GM18519 (cell line): ENCODE results near the gene CDY2B.
"Not testable (repeated sequence)": the region's sequence is repeated elsewhere in the genome, so short reads cannot be mapped to it uniquely, and the experiment has no call there.

Source experiments
- ATAC-seq: cut with Tn5 transposase; IDR thresholded peaks from one replicate; pipeline ENCODE4 v1.9.1; 2021; ENCODE audit warnings: mild to moderate bottlenecking, moderate library complexity; ENCODE audit not compliant: unreplicated experiment, low FRiP score

CDY2B gene

DNA sequence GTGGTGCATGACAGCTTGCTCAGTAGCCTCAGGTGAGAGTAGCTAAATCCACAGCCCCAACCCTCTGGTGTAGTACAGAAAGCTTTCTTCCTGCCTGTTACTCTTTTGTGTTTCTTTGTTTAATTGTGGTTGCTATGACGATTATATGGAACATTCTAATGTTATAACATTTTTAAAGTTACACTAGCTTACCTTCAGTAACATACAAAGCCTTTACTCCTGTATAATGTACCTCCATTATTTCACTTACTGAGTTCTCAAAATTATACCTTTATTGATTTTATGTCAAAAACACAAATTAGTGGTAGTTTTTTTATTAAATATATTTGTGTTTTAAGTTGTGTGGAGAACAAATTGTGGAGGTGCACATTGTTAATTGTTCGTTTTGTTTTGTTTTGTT is at the start of gene CDY2B:
Gene CDY2B, minus strand, starts transcription at position 101 of the 400 bp plus-strand sequence. CDS start 328 bp downstream, outside the sequence.
- not testable (repeated sequence) for ATAC-seq

GRCh38 chrY:17908009-17908408 is 28.0 kb upstream of the CDY2B start:
- not testable (repeated sequence) for ATAC-seq

GRCh38 chrY:17907351-17907750 is 27.3 kb upstream of the CDY2B start:
- ATAC-seq, result not testable (repeated sequence)

- not testable (repeated sequence) for ATAC-seq
Observed at GRCh38 chrY:17881697-17882096, 1.7 kb upstream of the CDY2B start.

DNA sequence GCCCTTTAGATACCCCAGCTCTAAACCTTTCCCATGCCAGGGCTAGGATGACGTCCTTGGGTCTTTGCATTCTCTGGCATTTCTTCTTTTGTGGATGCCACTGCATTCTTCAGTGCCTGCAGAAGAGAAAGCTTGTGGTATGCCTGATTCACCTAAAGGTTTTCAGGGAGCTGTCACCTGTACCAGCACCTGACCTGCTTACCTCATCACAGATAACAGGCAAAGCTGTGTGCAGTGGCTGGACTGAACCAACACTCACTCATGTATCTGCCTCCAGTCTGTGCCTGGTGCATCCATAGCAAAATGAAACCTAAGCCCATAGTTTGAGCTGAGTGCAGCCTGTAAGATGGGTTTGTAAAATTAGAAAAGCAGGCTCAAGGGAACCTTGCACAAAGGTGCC is 3.3 kb downstream of the CDY2B start:
- not testable (repeated sequence) for ATAC-seq

- not testable (repeated sequence) for ATAC-seq
Observed at GRCh38 chrY:17875401-17875800, 4.6 kb downstream of the CDY2B start.

DNA sequence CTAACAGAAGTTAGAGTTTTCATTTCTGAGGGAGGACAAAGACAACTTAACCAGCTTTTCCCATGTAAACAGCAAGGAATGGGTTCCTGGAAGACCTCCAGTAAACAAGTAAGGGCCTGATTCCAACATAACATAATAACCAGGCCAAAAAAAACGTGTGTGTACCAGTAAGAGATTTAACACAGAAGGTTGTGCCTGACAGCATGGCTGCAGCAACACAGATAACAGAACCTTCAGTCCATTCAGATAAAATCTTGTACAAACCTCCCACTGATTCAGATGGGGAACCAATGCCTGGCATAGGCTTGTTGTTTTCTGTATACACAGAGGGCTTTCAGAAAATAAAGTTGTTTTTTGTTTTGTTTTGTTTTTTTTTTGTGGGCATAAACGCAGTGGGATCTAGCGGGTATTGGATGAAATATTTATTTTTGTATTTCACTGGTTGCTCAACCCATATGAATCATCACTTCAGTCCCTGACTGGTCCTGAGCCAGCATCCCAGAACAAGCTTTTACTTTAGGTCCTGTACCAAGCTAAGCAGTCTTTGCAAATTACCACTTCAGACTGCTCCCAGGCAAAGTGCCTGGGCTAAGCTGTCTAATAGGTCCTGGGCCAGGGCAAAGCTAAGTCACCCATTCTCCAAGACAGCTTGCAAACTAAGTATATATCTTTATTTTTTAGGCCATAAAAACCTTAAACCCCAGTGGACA is 8.7 kb downstream of the CDY2B start:
- not testable (repeated sequence) for ATAC-seq

- ATAC-seq, result not testable (repeated sequence)
Observed at GRCh38 chrY:17870737-17871136, 9.3 kb downstream of the CDY2B start.

- not testable (repeated sequence) for ATAC-seq
Observed at GRCh38 chrY:17867850-17868249, 12.2 kb downstream of the CDY2B start.

GRCh38 chrY:17860634-17861033 is 19.4 kb downstream of the CDY2B start:
- not testable (repeated sequence) for ATAC-seq

- not testable (repeated sequence) for ATAC-seq
Observed at GRCh38 chrY:17856963-17857848, 22.8 kb downstream of the CDY2B start.

GRCh38 chrY:17856508-17856907 is 23.5 kb downstream of the CDY2B start:
- ATAC-seq, result not testable (repeated sequence)

DNA sequence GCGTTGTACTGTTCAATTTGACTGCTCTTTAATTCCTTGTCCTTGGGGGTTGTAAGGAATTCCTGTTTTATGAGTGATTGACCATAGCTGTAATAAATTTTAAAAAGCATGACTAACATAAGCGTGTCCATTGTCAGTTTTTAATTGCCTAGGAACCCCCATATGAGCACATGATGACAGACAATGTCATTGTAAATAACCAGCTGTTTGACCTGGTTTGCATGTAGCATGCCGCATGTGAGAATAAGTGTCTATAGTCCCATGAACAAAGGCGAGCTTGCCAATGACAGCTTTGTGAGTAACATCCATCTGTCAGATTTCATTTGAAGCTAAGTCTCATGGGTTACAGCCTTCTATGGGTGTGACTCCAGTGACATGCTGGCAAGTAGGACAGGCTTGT is 30.9 kb downstream of the CDY2B start:
- not testable (repeated sequence) for ATAC-seq

GRCh38 chrY:17832149-17832548 is 47.9 kb downstream of the CDY2B start:
- not testable (repeated sequence) for ATAC-seq
